ENCODE measurements around the gene MLF1. TPM values are rescaled to one million over a fixed set of nuclear protein-coding genes. Genes with fewer than 3 reads are reported as not detected.

MLF1 gene
- total RNA-seq, 2 experiments from 2014 or later, result 13.7 to 14.7 TPM

DNA sequence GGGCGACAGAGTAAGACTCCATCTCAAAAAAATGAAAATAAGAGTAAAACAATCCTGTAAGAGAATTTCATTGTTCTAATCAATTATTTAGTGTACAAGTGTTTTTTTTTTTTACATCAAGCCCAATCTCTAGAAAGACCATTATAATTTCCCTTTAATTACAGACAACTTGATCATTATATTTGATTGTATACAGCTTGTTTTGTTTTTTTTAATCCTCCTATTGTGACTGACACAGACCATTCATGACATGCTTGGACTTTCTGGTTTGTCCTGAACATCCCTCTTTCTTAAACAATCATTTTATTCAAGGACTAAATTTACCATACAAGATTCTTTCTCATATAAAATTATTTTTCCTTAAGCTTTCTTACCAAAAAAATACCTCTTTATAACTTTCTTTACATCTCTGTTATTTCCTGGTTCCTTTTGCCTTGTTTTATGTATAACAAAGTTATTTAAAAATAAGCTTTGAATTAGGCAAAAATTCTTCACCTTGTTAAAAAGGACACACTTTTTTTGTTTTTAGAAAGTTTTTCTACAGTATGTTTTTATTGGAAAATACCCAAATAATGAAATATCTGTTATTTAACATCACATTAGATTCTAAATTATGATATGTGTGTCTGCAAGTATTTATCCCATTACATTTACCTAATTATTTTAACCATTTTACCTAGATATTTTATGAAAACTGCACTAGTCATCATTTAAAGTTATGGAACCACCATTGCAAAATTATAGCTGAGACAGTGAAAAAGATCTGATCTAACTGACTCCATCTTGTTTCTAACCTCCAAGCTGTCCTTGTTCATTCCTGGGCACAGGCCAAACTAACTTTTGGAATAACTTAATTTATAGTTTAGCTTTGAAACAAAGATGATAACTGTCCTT is 47.2 kb downstream of the MLF1 start:
- Mint-ChIP-seq H3K27me3 (peaks cover 11% of the 10 kb centered on the region), H3K4me3 (no peak overlapping the region), H3K4me1 (ENCODE audit: low read depth) (no peaks in the 10 kb centered on the region), H3K27ac (no peak overlapping the region), H3K9me3 (peaks cover 7% of the 10 kb centered on the region), H3K36me3 (ENCODE audit: low read depth) (no peaks in the 10 kb centered on the region)
- ATAC-seq (ENCODE audit: poor library complexity) (no peak), DNase-seq (no peak)
- Histone ChIP-seq H3K27ac (ENCODE audit: low read depth in 1 of 2, low read length in 2 of 2) (no peak overlapping the region), H3K4me1 (ENCODE audit: insufficient read depth, low read length) (no peaks in the 10 kb centered on the region), H3K9me3 (ENCODE audit: control insufficient read depth in 1 of 2, insufficient read depth in 1 of 2, low read length in 2 of 2) (peaks cover 19 to 22% of the 10 kb centered on the region in 2 experiments), H3K27me3 (ENCODE audit: control insufficient read depth in 1 of 2, insufficient read depth in 2 of 2, low read length in 2 of 2) (peaks cover 0 to 3% of the 10 kb centered on the region in 2 experiments), H3K36me3 (ENCODE audit: insufficient read depth, low read length) (no peaks in the 10 kb centered on the region), H3K4me3 (ENCODE audit: low read length) (no peak overlapping the region)
- intact Hi-C loops (cut with DNase I, micrococcal nuclease), result no loop called here
- ChIA-PET POLR2A (no interaction called here), CTCF (no interaction called here)
- TF ChIP-seq, protein P1, sequence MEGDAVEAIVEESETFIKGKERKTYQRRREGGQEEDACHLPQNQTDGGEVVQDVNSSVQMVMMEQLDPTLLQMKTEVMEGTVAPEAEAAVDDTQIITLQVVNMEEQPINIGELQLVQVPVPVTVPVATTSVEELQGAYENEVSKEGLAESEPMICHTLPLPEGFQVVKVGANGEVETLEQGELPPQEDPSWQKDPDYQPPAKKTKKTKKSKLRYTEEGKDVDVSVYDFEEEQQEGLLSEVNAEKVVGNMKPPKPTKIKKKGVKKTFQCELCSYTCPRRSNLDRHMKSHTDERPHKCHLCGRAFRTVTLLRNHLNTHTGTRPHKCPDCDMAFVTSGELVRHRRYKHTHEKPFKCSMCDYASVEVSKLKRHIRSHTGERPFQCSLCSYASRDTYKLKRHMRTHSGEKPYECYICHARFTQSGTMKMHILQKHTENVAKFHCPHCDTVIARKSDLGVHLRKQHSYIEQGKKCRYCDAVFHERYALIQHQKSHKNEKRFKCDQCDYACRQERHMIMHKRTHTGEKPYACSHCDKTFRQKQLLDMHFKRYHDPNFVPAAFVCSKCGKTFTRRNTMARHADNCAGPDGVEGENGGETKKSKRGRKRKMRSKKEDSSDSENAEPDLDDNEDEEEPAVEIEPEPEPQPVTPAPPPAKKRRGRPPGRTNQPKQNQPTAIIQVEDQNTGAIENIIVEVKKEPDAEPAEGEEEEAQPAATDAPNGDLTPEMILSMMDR (IDR thresholded peaks at IDR 0.05), result no peak

DNA sequence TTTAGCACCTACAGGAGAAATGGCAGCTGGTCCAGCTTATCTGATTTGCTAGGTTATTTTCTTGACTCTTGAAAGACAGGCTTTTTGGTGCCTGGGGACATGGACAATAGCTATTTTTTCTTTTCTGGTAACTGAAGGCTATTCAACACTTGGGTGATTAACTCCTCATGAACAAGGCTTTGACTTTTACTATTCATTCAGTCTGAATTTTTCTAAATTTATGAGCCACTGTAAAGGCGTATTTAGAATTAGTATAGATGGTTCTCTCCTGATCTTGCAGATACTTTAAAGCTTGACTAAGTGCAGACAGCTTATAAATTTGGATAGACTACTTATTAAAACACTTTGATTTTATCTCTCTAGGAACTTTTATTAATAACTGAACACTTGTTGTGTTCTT is 54.9 kb downstream of the MLF1 start:
- peaks cover 2% of the 10 kb centered on the region for H3K9me3 Mint-ChIP-seq
- Histone ChIP-seq H3K4me1 (ENCODE audit: insufficient read depth, low read length) (no peaks in the 10 kb centered on the region), H3K9me3 (ENCODE audit: control insufficient read depth in 1 of 2, insufficient read depth in 1 of 2, low read length in 2 of 2) (peaks cover 7 to 8% of the 10 kb centered on the region in 2 experiments), H3K4me3 (ENCODE audit: low read length) (no peak overlapping the region), H3K27ac (ENCODE audit: low read depth in 1 of 2, low read length in 2 of 2) (no peak overlapping the region), H3K27me3 (ENCODE audit: control insufficient read depth in 1 of 2, insufficient read depth in 2 of 2, low read length in 2 of 2) (peaks cover 5 to 10% of the 10 kb centered on the region in 2 experiments), H3K36me3 (ENCODE audit: insufficient read depth, low read length) (no peaks in the 10 kb centered on the region)
- H3K27ac Mint-ChIP-seq, result no peak overlapping the region
- ATAC-seq (ENCODE audit: poor library complexity), result no peak
- H3K4me1 Mint-ChIP-seq (ENCODE audit: low read depth), result no peaks in the 10 kb centered on the region
- TF ChIP-seq, protein P1 (IDR thresholded peaks at IDR 0.05), result no peak
- no peak overlapping the region for H3K4me3 Mint-ChIP-seq
- no peaks in the 10 kb centered on the region for H3K36me3 Mint-ChIP-seq (ENCODE audit: low read depth)
- intact Hi-C loops (cut with DNase I, micrococcal nuclease), result no loop called here
- CTCF ChIA-PET, result no interaction called here
- peaks cover 24% of the 10 kb centered on the region for H3K27me3 Mint-ChIP-seq
- no peak for DNase-seq
- POLR2A ChIA-PET, result no interaction called here

- ChIA-PET POLR2A (no interaction called here), CTCF (no interaction called here)
- ATAC-seq (ENCODE audit: poor library complexity) (no peak), DNase-seq (no peak)
- no peak overlapping the region for H3K4me3 ChIP-seq (ENCODE audit: low read length)
- intact Hi-C loops (cut with DNase I, micrococcal nuclease), result no loop called here
- no peak overlapping the region for H3K27ac ChIP-seq (ENCODE audit: low read depth in 1 of 2, low read length in 2 of 2)
- no peaks in the 10 kb centered on the region for H3K4me1 ChIP-seq (ENCODE audit: insufficient read depth, low read length)
- peaks cover 28% of the 10 kb centered on the region for H3K27me3 Mint-ChIP-seq
- H3K4me3 Mint-ChIP-seq, result no peak overlapping the region
- H3K36me3 Mint-ChIP-seq (ENCODE audit: low read depth), result no peaks in the 10 kb centered on the region
- peaks cover 5 to 10% of the 10 kb centered on the region in 2 experiments for H3K27me3 ChIP-seq (ENCODE audit: control insufficient read depth in 1 of 2, insufficient read depth in 2 of 2, low read length in 2 of 2)
- no peak overlapping the region for H3K27ac Mint-ChIP-seq
- no peaks in the 10 kb centered on the region for H3K36me3 ChIP-seq (ENCODE audit: insufficient read depth, low read length)
- H3K4me1 Mint-ChIP-seq (ENCODE audit: low read depth), result no peaks in the 10 kb centered on the region
- TF ChIP-seq, protein P1 (IDR thresholded peaks at IDR 0.05), result no peak
- H3K9me3 ChIP-seq (ENCODE audit: control insufficient read depth in 1 of 2, insufficient read depth in 1 of 2, low read length in 2 of 2), result no peaks in the 10 kb centered on the region
- peaks cover 2% of the 10 kb centered on the region for H3K9me3 Mint-ChIP-seq
Observed at GRCh38 chr3:158631981-158632380, 61.0 kb downstream of the MLF1 start.
